Measurements from ENCODE around the gene BRINP3.

Gene BRINP3

GRCh38 chr1:190289897-190290296, 187.8 kb downstream of the BRINP3 start:
- no peak overlapping the region for H3K27ac ChIP-seq
- no peaks in the 10 kb centered on the region for H3K36me3 ChIP-seq
- TF ChIP-seq, protein P1, sequence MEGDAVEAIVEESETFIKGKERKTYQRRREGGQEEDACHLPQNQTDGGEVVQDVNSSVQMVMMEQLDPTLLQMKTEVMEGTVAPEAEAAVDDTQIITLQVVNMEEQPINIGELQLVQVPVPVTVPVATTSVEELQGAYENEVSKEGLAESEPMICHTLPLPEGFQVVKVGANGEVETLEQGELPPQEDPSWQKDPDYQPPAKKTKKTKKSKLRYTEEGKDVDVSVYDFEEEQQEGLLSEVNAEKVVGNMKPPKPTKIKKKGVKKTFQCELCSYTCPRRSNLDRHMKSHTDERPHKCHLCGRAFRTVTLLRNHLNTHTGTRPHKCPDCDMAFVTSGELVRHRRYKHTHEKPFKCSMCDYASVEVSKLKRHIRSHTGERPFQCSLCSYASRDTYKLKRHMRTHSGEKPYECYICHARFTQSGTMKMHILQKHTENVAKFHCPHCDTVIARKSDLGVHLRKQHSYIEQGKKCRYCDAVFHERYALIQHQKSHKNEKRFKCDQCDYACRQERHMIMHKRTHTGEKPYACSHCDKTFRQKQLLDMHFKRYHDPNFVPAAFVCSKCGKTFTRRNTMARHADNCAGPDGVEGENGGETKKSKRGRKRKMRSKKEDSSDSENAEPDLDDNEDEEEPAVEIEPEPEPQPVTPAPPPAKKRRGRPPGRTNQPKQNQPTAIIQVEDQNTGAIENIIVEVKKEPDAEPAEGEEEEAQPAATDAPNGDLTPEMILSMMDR (IDR thresholded peaks at IDR 0.05) = no peak
- H3K4me1 ChIP-seq = no peaks in the 10 kb centered on the region
- intact Hi-C loops (cut with DNase I; ENCODE audit: low total_unique reads) = no loop called here
- H3K4me3 ChIP-seq = no peak overlapping the region
- H3K9me3 ChIP-seq = no peaks in the 10 kb centered on the region
- no peak for DNase-seq
- H3K27me3 ChIP-seq = no peaks in the 10 kb centered on the region

DNA sequence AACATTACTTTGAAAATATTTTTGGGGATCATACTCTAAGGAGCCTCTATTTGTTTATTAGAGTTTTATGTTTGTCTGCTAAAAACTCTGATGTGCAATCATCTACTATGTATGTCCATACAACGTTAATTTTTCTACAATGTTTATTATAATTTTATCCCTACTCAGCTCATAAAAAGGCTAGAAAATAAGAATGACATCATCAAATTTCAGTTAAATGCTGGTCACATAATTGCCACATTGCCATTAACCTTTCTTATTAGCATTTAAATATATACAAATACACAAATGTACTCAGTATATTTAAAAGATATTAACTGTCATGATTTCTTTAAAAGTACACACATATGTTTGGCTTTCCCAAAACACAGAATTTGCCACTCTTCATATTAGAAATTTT, 191.6 kb downstream of the BRINP3 start:
- intact Hi-C loops (cut with DNase I; ENCODE audit: low total_unique reads) = no loop called here
- no peak for DNase-seq
- Histone ChIP-seq H3K4me3 (no peak overlapping the region), H3K36me3 (no peaks in the 10 kb centered on the region), H3K4me1 (no peaks in the 10 kb centered on the region), H3K27me3 (no peaks in the 10 kb centered on the region), H3K9me3 (no peaks in the 10 kb centered on the region), H3K27ac (no peak overlapping the region)
- TF ChIP-seq, protein P1 (IDR thresholded peaks at IDR 0.05) = no peak

GRCh38 chr1:190277107-190277506, 200.6 kb downstream of the BRINP3 start:
- intact Hi-C loops (cut with DNase I; ENCODE audit: low total_unique reads) = no loop called here
- no peak overlapping the region for H3K4me3 ChIP-seq

DNA sequence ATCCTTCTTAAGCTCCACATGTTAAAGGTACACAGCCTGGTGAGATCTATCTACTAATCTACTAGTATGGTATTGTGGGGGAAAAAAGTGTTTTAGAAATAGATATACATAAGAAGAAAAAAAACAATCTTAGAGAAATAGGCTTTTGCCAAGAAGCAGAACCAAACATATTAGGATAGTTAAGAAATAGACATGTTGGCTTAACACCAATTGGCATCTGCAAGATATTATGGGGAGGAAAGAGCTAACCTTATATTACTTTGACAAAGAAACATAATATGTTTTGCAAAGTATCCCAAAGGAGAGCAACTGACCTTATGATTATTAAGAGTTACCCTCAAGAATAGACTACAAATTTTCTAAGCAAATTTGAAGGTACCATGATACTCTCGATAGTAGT, 202.9 kb downstream of the BRINP3 start:
- Histone ChIP-seq H3K27me3 (no peaks in the 10 kb centered on the region), H3K36me3 (no peaks in the 10 kb centered on the region), H3K9me3 (no peaks in the 10 kb centered on the region), H3K4me1 (no peaks in the 10 kb centered on the region), H3K4me3 (no peak overlapping the region), H3K27ac (no peak overlapping the region)
- TF ChIP-seq, protein P1 (IDR thresholded peaks at IDR 0.05) = no peak
- intact Hi-C loops (cut with DNase I; ENCODE audit: low total_unique reads) = no loop called here
- no peak for DNase-seq

More at GRCh38 chr1:190277107-190277506, 200.6 kb downstream of the BRINP3 start:
- H3K4me1 ChIP-seq = no peaks in the 10 kb centered on the region
- H3K9me3 ChIP-seq = no peaks in the 10 kb centered on the region
- no peaks in the 10 kb centered on the region for H3K36me3 ChIP-seq
- H3K27ac ChIP-seq = no peak overlapping the region
- no peaks in the 10 kb centered on the region for H3K27me3 ChIP-seq
- no peak for DNase-seq
- TF ChIP-seq, protein P1 (IDR thresholded peaks at IDR 0.05) = no peak

DNA sequence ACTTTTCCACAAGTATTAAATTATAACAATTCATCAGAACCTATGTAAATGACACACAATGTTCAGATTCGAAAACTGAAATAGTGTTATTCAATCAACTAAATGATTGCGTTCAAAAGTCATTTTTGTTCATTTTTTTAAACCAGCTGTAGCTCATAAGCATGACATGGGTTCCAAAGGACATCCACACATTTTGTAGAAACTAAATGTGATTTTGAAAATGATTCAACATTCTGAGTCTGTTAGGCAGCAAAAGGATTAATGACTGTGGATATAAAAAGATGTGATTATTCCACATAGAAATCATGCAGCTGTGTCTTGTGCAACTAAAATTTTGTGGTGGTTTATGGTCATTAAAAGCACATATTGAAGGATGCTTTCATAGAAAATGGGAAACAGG, 204.5 kb downstream of the BRINP3 start:
- Histone ChIP-seq H3K27ac (no peak overlapping the region), H3K4me3 (no peak overlapping the region), H3K27me3 (no peaks in the 10 kb centered on the region), H3K9me3 (no peaks in the 10 kb centered on the region), H3K4me1 (no peaks in the 10 kb centered on the region), H3K36me3 (no peaks in the 10 kb centered on the region)
- intact Hi-C loops (cut with DNase I; ENCODE audit: low total_unique reads) = no loop called here
- TF ChIP-seq, protein P1 (IDR thresholded peaks at IDR 0.05) = no peak
- DNase-seq = no peak

DNA sequence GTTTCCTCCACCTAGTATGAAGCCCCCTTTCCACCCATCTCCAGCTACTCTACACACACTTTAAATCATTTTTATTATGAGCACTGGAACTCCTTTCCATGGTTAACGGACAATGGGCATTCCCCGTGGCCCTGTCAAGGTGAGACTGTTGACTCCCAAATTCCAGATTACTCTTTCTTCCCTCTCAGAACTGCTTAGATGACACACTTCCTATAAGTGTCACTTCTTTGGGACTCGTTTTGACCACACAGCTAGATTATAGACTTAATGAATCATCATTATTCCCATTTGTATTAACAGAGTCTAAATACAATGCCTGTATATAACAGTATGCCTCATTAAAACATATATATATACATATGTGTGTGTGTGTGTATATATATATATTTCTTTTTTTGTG, 215.1 kb downstream of the BRINP3 start:
- H3K36me3 ChIP-seq = no peaks in the 10 kb centered on the region
- TF ChIP-seq, protein P1 (IDR thresholded peaks at IDR 0.05) = no peak
- no peaks in the 10 kb centered on the region for H3K27me3 ChIP-seq
- intact Hi-C loops (cut with DNase I; ENCODE audit: low total_unique reads) = no loop called here
- no peaks in the 10 kb centered on the region for H3K9me3 ChIP-seq
- H3K27ac ChIP-seq = no peak overlapping the region
- no peak for DNase-seq
- H3K4me3 ChIP-seq = no peak overlapping the region
- H3K4me1 ChIP-seq = no peaks in the 10 kb centered on the region

All from tibial artery (tissue), 4 donors.